H1 (cell line): ENCODE measurements around the gene SLC13A5. TPM values are rescaled to one million over a fixed set of nuclear protein-coding genes. Genes with fewer than 3 reads are reported as not detected.

ENCODE experiments used
- CTCF ChIA-PET: fragments of 300-600 bp; sonication (Branson Sonifier 250); formaldehyde crosslinking; loops from one replicate; lab custom pipeline; 2021; ENCODE audit not compliant: partially characterized antibody; lab: Charles Lee
- POLR2A ChIA-PET: fragments of 300-600 bp; sonication (Branson Sonifier 250); formaldehyde crosslinking; loops from one replicate; lab custom pipeline; 2021; ENCODE audit warnings: inconsistent platforms; ENCODE audit not compliant: partially characterized antibody; lab: Charles Lee
- DNase-seq, 2 experiments: peaks; one replicate each; pipeline versions ENCODE4 v3.0.0 to v3.0.0-alpha.2; 2010 to 2022; ENCODE audit warnings: low spot score in 2 of 2, low read depth in 1 of 2, mixed read lengths in 1 of 2
- FAIRE-seq: peaks from 2 replicates; lab custom pipeline; 2011; peaks lifted over from hg19 to GRCh38; lab: Jason Lieb, UNC
- H2AFZ ChIP-seq: 2 replicates; pipeline ENCODE4 v1.8.1; 2012; ENCODE audit warnings: low read length, inconsistent platforms
- H2AK5ac ChIP-seq: 2 replicates; pipeline ENCODE4 v1.6.1; 2013; ENCODE audit warnings: low read depth, low read length
- H2BK120ac ChIP-seq: replicated peaks from 2 replicates; pipeline ENCODE3; 2013; ENCODE audit warnings: low read depth, low read length, inconsistent platforms
- H2BK12ac ChIP-seq: 2 replicates; pipeline ENCODE4 v1.6.1; 2013; ENCODE audit warnings: low read depth, low read length
- H2BK15ac ChIP-seq: 2 replicates; pipeline ENCODE4 v1.6.1; 2013; ENCODE audit warnings: low read length
- H2BK20ac ChIP-seq: 2 replicates; pipeline ENCODE4 v1.6.1; 2013; ENCODE audit warnings: low read length
- H2BK5ac ChIP-seq: 2 replicates; pipeline ENCODE4 v1.6.1; 2013; ENCODE audit warnings: low read depth, low read length
- H3K14ac ChIP-seq: 2 replicates; pipeline ENCODE4 v1.6.1; 2013; ENCODE audit warnings: inconsistent platforms; ENCODE audit not compliant: insufficient read length
- H3K18ac ChIP-seq: 2 replicates; pipeline ENCODE4 v1.6.1; 2013; ENCODE audit warnings: low read length; ENCODE audit errors: extremely low read depth
- H3K23ac ChIP-seq: 2 replicates; pipeline ENCODE4 v1.6.1; 2013; ENCODE audit warnings: inconsistent platforms; ENCODE audit not compliant: insufficient read length
- H3K23me2 ChIP-seq: 2 replicates; pipeline ENCODE4 v1.6.1; 2013; ENCODE audit warnings: low read depth, low read length
- H3K27ac ChIP-seq: 2 replicates; pipeline ENCODE4 v1.6.1; 2011; ENCODE audit warnings: low read depth, low read length, inconsistent platforms
- H3K27me3 ChIP-seq, 4 experiments: replicated peaks in 1 of 4; 1 replicate in 1 of 4; 2 replicates in 3 of 4; pipeline versions ENCODE4 v1.6.1 to v1.8.1; 2011 to 2013; ENCODE audit warnings: low read length in 3 of 4, mild to moderate bottlenecking in 3 of 4, inconsistent platforms in 2 of 4, mixed read lengths in 2 of 4, moderate library complexity in 1 of 4; ENCODE audit not compliant: control insufficient read depth in 3 of 4, insufficient read depth in 3 of 4; ENCODE audit errors: extremely low read depth in 1 of 4
- H3K36me3 ChIP-seq, 4 experiments: 2 replicates each; pipeline versions ENCODE4 v1.6.1 to v1.8.1; 2011 to 2013; ENCODE audit warnings: mild to moderate bottlenecking in 4 of 4, low read length in 3 of 4, moderate library complexity in 2 of 4, control low read depth in 1 of 4, inconsistent platforms in 1 of 4; ENCODE audit not compliant: insufficient read depth in 4 of 4, control insufficient read depth in 2 of 4
- H3K4ac ChIP-seq: replicated peaks from 2 replicates; pipeline ENCODE3; 2013; ENCODE audit warnings: low read length, low read depth, mixed read lengths, inconsistent platforms; ENCODE audit not compliant: insufficient read length
- H3K4me1 ChIP-seq, 4 experiments: replicated peaks in 1 of 4; 1 replicate in 1 of 4; 2 replicates in 3 of 4; pipeline versions ENCODE4 v1.6.1 to v1.8.1; 2011 to 2013; ENCODE audit warnings: low read length in 3 of 4, inconsistent platforms in 2 of 4, mixed read lengths in 1 of 4; ENCODE audit not compliant: insufficient read depth in 4 of 4, control insufficient read depth in 3 of 4
- H3K4me2 ChIP-seq, 2 experiments: 2 replicates each; pipeline versions ENCODE4 v1.6.1 to v1.8.1; 2011 to 2013; ENCODE audit warnings: low read depth in 2 of 2, low read length in 2 of 2, control low read depth in 1 of 2, inconsistent platforms in 1 of 2, mild to moderate bottlenecking in 1 of 2; ENCODE audit not compliant: insufficient read depth in 1 of 2
- H3K4me3 ChIP-seq, 4 experiments: fragments of 200-600, 300-600 bp in 1 of 4; sonication (generic), shearing (Covaris generic), sonication (Bioruptor Twin) in 1 of 4; 2 replicates each; pipeline versions ENCODE4 v1.5.1 to v1.8.1; 2011 to 2016; ENCODE audit warnings: low read length in 4 of 4, low read depth in 3 of 4, control low read depth in 2 of 4, inconsistent platforms in 2 of 4, mild to moderate bottlenecking in 2 of 4, mixed read lengths in 1 of 4, moderate library complexity in 1 of 4; ENCODE audit not compliant: insufficient read depth in 2 of 4; ENCODE audit errors: extremely low read depth in 1 of 4
- H3K56ac ChIP-seq: replicated peaks from 2 replicates; pipeline ENCODE3; 2013; ENCODE audit warnings: low read depth, mild to moderate bottlenecking, mixed read lengths, low read length, inconsistent platforms; ENCODE audit not compliant: insufficient read length
- H3K79me1 ChIP-seq: 2 replicates; pipeline ENCODE4 v1.6.1; 2013; ENCODE audit warnings: low read depth, low read length, control low read depth
- H3K79me2 ChIP-seq, 2 experiments: 2 replicates each; pipeline versions ENCODE4 v1.6.1 to v1.8.1; 2012 to 2013; ENCODE audit warnings: low read length in 2 of 2, mild to moderate bottlenecking in 2 of 2, inconsistent platforms in 1 of 2; ENCODE audit not compliant: insufficient read depth in 2 of 2, control insufficient read depth in 1 of 2
- H3K9ac ChIP-seq, 4 experiments: replicated peaks in 1 of 4; 1 replicate in 1 of 4; 2 replicates in 3 of 4; pipeline versions ENCODE4 v1.6.1 to v1.8.1; 2011 to 2013; ENCODE audit warnings: low read depth in 3 of 4, low read length in 3 of 4, control low read depth in 2 of 4, mild to moderate bottlenecking in 2 of 4, moderate library complexity in 2 of 4, inconsistent platforms in 1 of 4; ENCODE audit errors: extremely low read depth in 1 of 4
- H3K9me3 ChIP-seq, 2 experiments: 2 replicates each; pipeline versions ENCODE4 v1.6.1 to v1.8.1; 2012 to 2013; ENCODE audit warnings: mild to moderate bottlenecking in 2 of 2, moderate library complexity in 2 of 2, control low read depth in 1 of 2, inconsistent platforms in 1 of 2, low read depth in 1 of 2, low read length in 1 of 2, mixed read lengths in 1 of 2; ENCODE audit not compliant: insufficient read depth in 2 of 2
- H4K20me1 ChIP-seq, 2 experiments: replicated peaks in 1 of 2; 2 replicates each; pipeline versions ENCODE3 to v1.8.1; 2011 to 2013; ENCODE audit warnings: inconsistent platforms in 2 of 2, low read length in 2 of 2, mild to moderate bottlenecking in 1 of 2; ENCODE audit not compliant: insufficient read depth in 2 of 2, control insufficient read depth in 1 of 2
- H4K5ac ChIP-seq: 2 replicates; pipeline ENCODE4 v1.6.1; 2013; ENCODE audit warnings: low read length, low read depth, mixed read lengths, inconsistent platforms; ENCODE audit not compliant: insufficient read length
- H4K8ac ChIP-seq: 2 replicates; pipeline ENCODE4 v1.8.0; 2013; ENCODE audit warnings: mild to moderate bottlenecking, moderate library complexity, low read length, inconsistent platforms; ENCODE audit not compliant: insufficient read depth; ENCODE audit errors: extremely low read depth
- H4K91ac ChIP-seq: replicated peaks from 2 replicates; pipeline ENCODE3; 2013; ENCODE audit warnings: low read length, mixed read lengths, inconsistent platforms; ENCODE audit not compliant: insufficient read length
- FOSL1 ChIP-seq: IDR thresholded peaks from 2 replicates; pipeline ENCODE4 v1.6.1; 2011; ENCODE audit warnings: mild to moderate bottlenecking, low read depth, low read length, moderate library complexity; ENCODE audit not compliant: insufficient read depth
- JUND ChIP-seq: IDR thresholded peaks from 2 replicates; pipeline ENCODE4 v1.6.1; 2011; ENCODE audit warnings: mild to moderate bottlenecking, improper control_type of control experiment, low read length
- KDM4A ChIP-seq: IDR thresholded peaks from one replicate; pipeline ENCODE4 v1.7.1; 2012; ENCODE audit warnings: low read depth, mild to moderate bottlenecking, moderate library complexity, low read length, inconsistent platforms; ENCODE audit not compliant: severe bottlenecking
- POLR2A ChIP-seq, 2 experiments: IDR thresholded peaks; 1 replicate in 1 of 2; 2 replicates in 1 of 2; pipeline ENCODE4 v1.6.1; 2011; ENCODE audit warnings: low read depth in 2 of 2, low read length in 2 of 2, mild to moderate bottlenecking in 2 of 2; ENCODE audit errors: control extremely low read depth in 1 of 2
- RXRA ChIP-seq: IDR thresholded peaks from 2 replicates; pipeline ENCODE4 v1.6.1; 2011; ENCODE audit warnings: low read depth, mild to moderate bottlenecking, low read length, moderate library complexity; ENCODE audit not compliant: insufficient read depth
- SIRT6 ChIP-seq: IDR thresholded peaks from one replicate; pipeline ENCODE4 v1.7.1; 2012; ENCODE audit warnings: low read length, inconsistent platforms
- SP4 ChIP-seq: IDR thresholded peaks from 2 replicates; pipeline ENCODE4 v1.6.1; 2012; ENCODE audit warnings: low read length, inconsistent platforms
- SUZ12 ChIP-seq: fragments of 200-600 bp; sonication (generic); IDR thresholded peaks from 2 replicates; pipeline ENCODE4 v1.6.1; 2012; ENCODE audit warnings: mild to moderate bottlenecking, inconsistent platforms, low read length, moderate library complexity, mixed read lengths
- TAF7 ChIP-seq: optimal IDR thresholded peaks from 2 replicates; pipeline ENCODE3; 2011; ENCODE audit warnings: low read depth, mild to moderate bottlenecking, inconsistent platforms, low read length, moderate library complexity, borderline replicate concordance
- WGBS, 2 experiments: shearing (Covaris generic) in 1 of 2; methylation state at CpG; one replicate each; pipeline versions ENCODE4 v1.1.6 to v1.1.7; 2013 to 2015; ENCODE audit warnings: low lambda C conversion rate in 2 of 2, mixed read lengths in 2 of 2, inconsistent platforms in 1 of 2, low coverage in 1 of 2, missing lambda C conversion rate in 1 of 2; ENCODE audit not compliant: insufficient replicate concordance in 2 of 2, insufficient coverage in 1 of 2, insufficient read length in 1 of 2; ENCODE audit errors: extremely low coverage in 1 of 2, missing lambda C conversion rate in 1 of 2; 5-methylcytosine and 5-hydroxymethylcytosine counted together
- polyA plus RNA-seq, 7 experiments: library from polyadenylated mRNA; depleted of rRNA in 3 of 7; stranded (reverse) in 5 of 7; unstranded in 2 of 7; fragments of >200 nt in 5 of 7; fragments of 200-250 nt in 2 of 7; gene quantifications; 1 replicate in 5 of 7; 2 replicates in 1 of 7; 4 replicates in 1 of 7; pipeline versions ENCODE4 v1.2.1 to v1.2.3, GENCODE V29; 2011 to 2013; ENCODE audit warnings: missing spikeins in 2 of 7, mixed read lengths in 2 of 7
- total RNA-seq: library from RNA; stranded (reverse); fragmentation: NEBNext Ultra II Directional; extraction: Animal tissue kit (Norgen Biotek cat#: 25700); gene quantifications from 2 replicates; pipeline ENCODE4 v1.2.1, GENCODE V29; 2021
- TF ChIP-seq, protein P1 (sequence below): IDR thresholded peaks from 2 replicates; pipeline ENCODE4 v1.6.1; 2012; ENCODE audit warnings: inconsistent platforms

The SLC13A5 gene
- total and polyA plus RNA-seq, 2 of the 8 experiments (the other 6 are each of a cell fraction or from before 2014, with no cell fraction given): 2.1 to 2.6 TPM

DNA sequence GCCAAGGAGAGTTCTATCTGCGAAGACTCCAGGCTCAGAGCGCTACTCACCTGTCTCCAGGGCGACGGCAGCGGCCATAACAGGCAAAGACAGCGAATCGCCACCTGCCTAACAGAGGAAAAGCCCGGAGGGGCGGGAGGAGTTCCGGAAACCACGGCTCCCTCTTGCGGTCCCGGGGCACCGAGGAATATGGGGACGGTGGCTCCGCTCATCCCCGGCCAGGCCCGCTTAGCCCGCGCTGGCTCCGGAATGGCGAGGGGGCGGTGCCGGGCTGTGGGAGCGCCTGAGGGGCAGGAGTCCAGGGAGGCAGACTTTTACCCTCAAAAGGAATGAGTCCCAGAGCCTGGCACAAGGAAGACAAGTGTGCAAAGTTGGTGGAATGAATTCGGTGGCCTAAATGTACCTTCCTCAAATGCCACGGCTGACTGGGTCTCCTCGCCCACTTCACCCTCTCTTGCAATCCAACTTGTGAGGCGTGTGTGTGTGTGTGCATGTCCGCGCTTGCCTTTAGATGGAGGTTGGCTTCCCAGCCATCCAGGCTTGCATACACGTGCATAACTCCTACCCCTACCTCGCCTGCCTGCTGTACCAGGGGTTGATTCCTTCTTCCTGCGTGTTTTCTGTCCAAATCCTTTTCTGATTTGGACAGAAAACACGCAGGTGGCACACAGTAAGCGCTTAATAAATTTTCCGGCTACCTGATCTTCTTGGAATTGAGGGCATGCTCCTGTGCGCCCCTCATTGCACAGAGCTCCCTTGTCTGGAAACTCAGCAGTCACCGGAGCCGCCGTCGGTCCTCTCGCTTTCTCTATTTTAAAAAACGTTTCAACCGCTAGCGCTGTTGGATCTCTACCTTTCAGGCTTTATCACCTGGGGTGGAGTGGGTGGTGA, 58.1 kb downstream of the SLC13A5 start:
- H3K27ac ChIP-seq: no peak overlapping the region
- H2AK5ac ChIP-seq: no peak overlapping the region
- H2BK120ac ChIP-seq: no peak overlapping the region
- no peak overlapping the region for H4K5ac ChIP-seq
- H3K79me2 ChIP-seq: peaks cover 0 to 6% of the 10 kb centered on the region in 2 experiments; a peak in 2 of 4 replicates
- 0 out of 2 replicates have a peak overlapping the region, but pooled peaks have one; percentile 46 for H2BK15ac ChIP-seq
- H3K79me1 ChIP-seq: no peaks in the 10 kb centered on the region; the same call in 1 of the 2 replicates
- no peak overlapping the region for H3K14ac ChIP-seq
- no peak overlapping the region for H3K23ac ChIP-seq
- no peak overlapping the region for H4K8ac ChIP-seq
- peaks cover 19% of the 10 kb centered on the region for H3K23me2 ChIP-seq
- H3K9ac ChIP-seq: no peak overlapping the region; a peak in 1 of 7 replicates
- H3K4me2 ChIP-seq: peak overlapping the region; percentile 83 to 93
- 6% methylated on average over 42 of the region's 46 CpGs; no CpG with 5 or more reads in 1 of the 2 experiments for WGBS, 2 experiments
- peaks cover 3 to 27% (median 16%) of the 10 kb centered on the region in 4 experiments for H3K4me1 ChIP-seq
- H2BK12ac ChIP-seq: no peak overlapping the region
- no peak for FAIRE-seq
- CTCF ChIA-PET: interaction anchor here (1.2 to 1.3 kb wide), 2 partner anchors 11 to 46 kb away, joined by 3 to 5 read pairs; no protein-coding TSS in a partner anchor
- no peaks in the 10 kb centered on the region for H4K20me1 ChIP-seq
- H3K4me3 ChIP-seq: peak overlapping the region; percentile 40 to 59 (median 48); a peak in 7 of 8 replicates
- no peaks in the 10 kb centered on the region; a peak in 1 of 4 replicates for H3K9me3 ChIP-seq
- H2BK5ac ChIP-seq: 0 out of 2 replicates have a peak overlapping the region, but pooled peaks have one; percentile 52
- H3K4ac ChIP-seq: no peak overlapping the region
- H3K56ac ChIP-seq: no peak overlapping the region
- H2AFZ ChIP-seq: peak overlapping the region; percentile 70; the same call in 1 of the 2 replicates
- H3K36me3 ChIP-seq: no peaks in the 10 kb centered on the region
- peaks cover 4 to 45% (median 31%) of the 10 kb centered on the region in 4 experiments for H3K27me3 ChIP-seq
- POLR2A ChIA-PET: no interaction called here
- no peak overlapping the region for H4K91ac ChIP-seq
- H3K18ac ChIP-seq: no peak overlapping the region; the same call in 1 of the 2 replicates
- peak in 1 of 2 experiments; percentile 80 for DNase-seq
- no peak overlapping the region for H2BK20ac ChIP-seq
- TF ChIP-seq JUND (no peak), SIRT6 (no peak), RXRA (no peak), POLR2A (IDR thresholded peaks at IDR 0.05; ENCODE audit: control extremely low read depth in 1 of 2, low read depth in 2 of 2, low read length in 2 of 2) (no peak), FOSL1 (no peak), TAF7 (no peak), SUZ12 (peak; percentile 54), SP4 (no peak), KDM4A (peak; percentile 45)
- TF ChIP-seq, protein P1, sequence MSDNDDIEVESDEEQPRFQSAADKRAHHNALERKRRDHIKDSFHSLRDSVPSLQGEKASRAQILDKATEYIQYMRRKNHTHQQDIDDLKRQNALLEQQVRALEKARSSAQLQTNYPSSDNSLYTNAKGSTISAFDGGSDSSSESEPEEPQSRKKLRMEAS: 0 out of 2 replicates have a peak, but pooled peaks have one; percentile 22
